ENCODE measurements around the gene PLEKHH3.
"Not testable (repeated sequence)": the region's sequence is repeated elsewhere in the genome, so short reads cannot be mapped to it uniquely, and the experiment has no call there.

Gene PLEKHH3

GRCh38 chr17:42623732-42624596 is 52.8 kb downstream of the PLEKHH3 start:
- no peak for DNase-seq

DNA sequence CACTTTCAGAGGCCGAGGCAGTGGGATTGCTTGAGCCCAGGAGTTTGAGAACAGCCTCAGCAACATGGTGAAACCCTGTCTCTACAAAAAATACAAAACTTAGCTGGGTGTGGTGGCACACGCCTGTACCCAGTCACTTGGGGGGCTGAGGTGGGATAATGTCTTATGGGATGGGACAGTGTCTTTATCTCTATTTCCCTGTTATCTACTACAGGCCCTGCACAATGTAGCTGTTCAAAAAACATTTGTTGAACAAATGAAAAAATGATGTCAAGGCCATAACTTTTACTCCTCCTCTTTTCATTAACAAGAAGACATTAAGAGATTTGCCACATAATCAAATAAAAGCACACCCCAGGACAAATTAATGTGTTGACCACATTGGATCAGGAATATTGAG is 53.5 kb downstream of the PLEKHH3 start:
- DNase-seq, result no peak

GRCh38 chr17:42621987-42622386 is 54.8 kb downstream of the PLEKHH3 start:
- not testable (repeated sequence) for DNase-seq

GRCh38 chr17:42618442-42619150 is 58.2 kb downstream of the PLEKHH3 start:
- DNase-seq, result no peak

- no peak for DNase-seq
Observed at GRCh38 chr17:42617956-42618431, 58.8 kb downstream of the PLEKHH3 start.
